Jurkat, Clone E6-1 (cell line): ENCODE data around the gene FOXK2.
"Not testable (repeated sequence)": the region's sequence is repeated elsewhere in the genome, so short reads cannot be mapped to it uniquely, and the experiment has no call there.

Source experiments
- DNase-seq: peaks from one replicate; pipeline ENCODE4 v3.0.0-alpha.2; 2011; ENCODE audit warnings: low read depth, low spot score
- H3K4me3 ChIP-seq: 2 replicates; pipeline ENCODE4 v1.5.1; 2011; ENCODE audit warnings: mild to moderate bottlenecking, low read length, control low read depth, moderate library complexity

Gene FOXK2

GRCh38 chr17:82494236-82495055 lies 25.1 kb upstream of the FOXK2 start:
- peak; percentile 90 for DNase-seq
- H3K4me3 ChIP-seq: no peak overlapping the region

- H3K4me3 ChIP-seq: peak overlapping the region; percentile 65
- no peak for DNase-seq
Measured at GRCh38 chr17:82495844-82496528, 23.5 kb upstream of the FOXK2 start.

GRCh38 chr17:82496529-82497434 lies 22.8 kb upstream of the FOXK2 start:
- H3K4me3 ChIP-seq: peak overlapping the region; percentile 65
- DNase-seq: peak; percentile 87

GRCh38 chr17:82497483-82498405 lies 21.8 kb upstream of the FOXK2 start:
- H3K4me3 ChIP-seq: peak overlapping the region; percentile 60
- DNase-seq: no peak

GRCh38 chr17:82502207-82502606 lies 17.3 kb upstream of the FOXK2 start:
- DNase-seq: no peak

GRCh38 chr17:82503094-82503727 lies 16.3 kb upstream of the FOXK2 start:
- no peak for DNase-seq
- no peak overlapping the region for H3K4me3 ChIP-seq

More at GRCh38 chr17:82502207-82502606, 17.3 kb upstream of the FOXK2 start:
- no peak overlapping the region for H3K4me3 ChIP-seq

GRCh38 chr17:82503728-82504308 lies 15.7 kb upstream of the FOXK2 start:
- DNase-seq: no peak
- no peak overlapping the region for H3K4me3 ChIP-seq

GRCh38 chr17:82505296-82505695 lies 14.2 kb upstream of the FOXK2 start:
- no peak overlapping the region for H3K4me3 ChIP-seq
- DNase-seq: no peak

- H3K4me3 ChIP-seq: not testable (repeated sequence)
Measured at GRCh38 chr17:82506402-82506801, 13.1 kb upstream of the FOXK2 start.

GRCh38 chr17:82507631-82508175 lies 11.8 kb upstream of the FOXK2 start:
- DNase-seq: no peak
- no peak overlapping the region for H3K4me3 ChIP-seq

More at GRCh38 chr17:82506402-82506801, 13.1 kb upstream of the FOXK2 start:
- DNase-seq: not testable (repeated sequence)

- DNase-seq, H3K4me3 ChIP-seq: not testable (repeated sequence)
Measured at GRCh38 chr17:82511642-82512041, 7.9 kb upstream of the FOXK2 start.

- not testable (repeated sequence) for DNase-seq, H3K4me3 ChIP-seq
Measured at GRCh38 chr17:82513864-82514263, 5.7 kb upstream of the FOXK2 start.

GRCh38 chr17:82517230-82517865 lies 2.2 kb upstream of the FOXK2 start:
- DNase-seq: no peak
- H3K4me3 ChIP-seq: no peak overlapping the region

- DNase-seq: no peak
- H3K4me3 ChIP-seq: peak overlapping the region; percentile 80
Measured at GRCh38 chr17:82519971-82520903, 705 bp downstream of the FOXK2 start.

- DNase-seq: no peak
- no peak overlapping the region for H3K4me3 ChIP-seq
Measured at GRCh38 chr17:82524540-82524939, 5.0 kb downstream of the FOXK2 start.

GRCh38 chr17:82525712-82526111 lies 6.2 kb downstream of the FOXK2 start:
- no peak overlapping the region for H3K4me3 ChIP-seq
- DNase-seq: no peak
